Body of pancreas (tissue), 4 donors: ENCODE measurements around the gene MYO15B.

ENCODE experiments used
- POLR2A ChIP-seq, 3 donors: fragments of 450-650 bp; IDR thresholded peaks; one replicate each; pipeline ENCODE4 v1.6.1; 2016; ENCODE audit warnings: antibody characterized with exemption in 3 of 3, mild to moderate bottlenecking in 2 of 3
- TF ChIP-seq, protein P1 (sequence below), 7 experiments: fragments of 450-650 bp in 4 of 7; fragments of 200-600 bp in 3 of 7; sonication (generic) in 3 of 7; IDR thresholded peaks; one replicate each; pipeline ENCODE4 v1.5.1; 2016 to 2019; ENCODE audit warnings: antibody characterized with exemption in 7 of 7

DNA sequence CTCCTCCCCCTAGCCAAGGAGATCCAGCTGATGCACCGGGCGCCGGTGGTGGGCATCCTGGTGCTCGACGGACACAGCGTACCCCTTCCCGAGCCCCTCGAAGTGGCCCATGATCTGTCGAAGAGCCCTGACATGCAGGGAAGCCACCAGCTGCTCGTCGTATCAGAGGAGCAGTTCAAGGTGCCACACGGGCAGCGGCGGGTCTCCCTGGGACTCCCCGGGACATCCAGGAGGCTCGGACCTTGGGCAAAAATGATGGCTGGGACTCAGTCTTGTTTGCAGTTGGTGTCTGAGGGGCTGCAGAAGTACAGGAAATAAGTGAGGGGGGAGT, 15.8 kb upstream of the MYO15B start:
- TF ChIP-seq, protein P1, sequence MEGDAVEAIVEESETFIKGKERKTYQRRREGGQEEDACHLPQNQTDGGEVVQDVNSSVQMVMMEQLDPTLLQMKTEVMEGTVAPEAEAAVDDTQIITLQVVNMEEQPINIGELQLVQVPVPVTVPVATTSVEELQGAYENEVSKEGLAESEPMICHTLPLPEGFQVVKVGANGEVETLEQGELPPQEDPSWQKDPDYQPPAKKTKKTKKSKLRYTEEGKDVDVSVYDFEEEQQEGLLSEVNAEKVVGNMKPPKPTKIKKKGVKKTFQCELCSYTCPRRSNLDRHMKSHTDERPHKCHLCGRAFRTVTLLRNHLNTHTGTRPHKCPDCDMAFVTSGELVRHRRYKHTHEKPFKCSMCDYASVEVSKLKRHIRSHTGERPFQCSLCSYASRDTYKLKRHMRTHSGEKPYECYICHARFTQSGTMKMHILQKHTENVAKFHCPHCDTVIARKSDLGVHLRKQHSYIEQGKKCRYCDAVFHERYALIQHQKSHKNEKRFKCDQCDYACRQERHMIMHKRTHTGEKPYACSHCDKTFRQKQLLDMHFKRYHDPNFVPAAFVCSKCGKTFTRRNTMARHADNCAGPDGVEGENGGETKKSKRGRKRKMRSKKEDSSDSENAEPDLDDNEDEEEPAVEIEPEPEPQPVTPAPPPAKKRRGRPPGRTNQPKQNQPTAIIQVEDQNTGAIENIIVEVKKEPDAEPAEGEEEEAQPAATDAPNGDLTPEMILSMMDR (IDR thresholded peaks at IDR 0.05): no peak
- TF ChIP-seq POLR2A (IDR thresholded peaks at IDR 0.05): no peak
